Stimulated activated CD8-positive, alpha-beta memory T cell treated with anti-CD3 and anti-CD28 coated beads, Interleukin-15, amount 100 ng/mL, for 4 hours (primary cell): ENCODE measurements around the gene SS18.
"Not testable (repeated sequence)": the region's sequence is repeated elsewhere in the genome, so short reads cannot be mapped to it uniquely, and the experiment has no call there.

Experiments used
- DNase-seq, 2 donors: peaks; one replicate each; pipeline ENCODE4 v3.0.0-alpha.2; 2020; ENCODE audit warnings: low read depth in 2 of 2

SS18 gene, protein sequence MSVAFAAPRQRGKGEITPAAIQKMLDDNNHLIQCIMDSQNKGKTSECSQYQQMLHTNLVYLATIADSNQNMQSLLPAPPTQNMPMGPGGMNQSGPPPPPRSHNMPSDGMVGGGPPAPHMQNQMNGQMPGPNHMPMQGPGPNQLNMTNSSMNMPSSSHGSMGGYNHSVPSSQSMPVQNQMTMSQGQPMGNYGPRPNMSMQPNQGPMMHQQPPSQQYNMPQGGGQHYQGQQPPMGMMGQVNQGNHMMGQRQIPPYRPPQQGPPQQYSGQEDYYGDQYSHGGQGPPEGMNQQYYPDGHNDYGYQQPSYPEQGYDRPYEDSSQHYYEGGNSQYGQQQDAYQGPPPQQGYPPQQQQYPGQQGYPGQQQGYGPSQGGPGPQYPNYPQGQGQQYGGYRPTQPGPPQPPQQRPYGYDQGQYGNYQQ

DNA sequence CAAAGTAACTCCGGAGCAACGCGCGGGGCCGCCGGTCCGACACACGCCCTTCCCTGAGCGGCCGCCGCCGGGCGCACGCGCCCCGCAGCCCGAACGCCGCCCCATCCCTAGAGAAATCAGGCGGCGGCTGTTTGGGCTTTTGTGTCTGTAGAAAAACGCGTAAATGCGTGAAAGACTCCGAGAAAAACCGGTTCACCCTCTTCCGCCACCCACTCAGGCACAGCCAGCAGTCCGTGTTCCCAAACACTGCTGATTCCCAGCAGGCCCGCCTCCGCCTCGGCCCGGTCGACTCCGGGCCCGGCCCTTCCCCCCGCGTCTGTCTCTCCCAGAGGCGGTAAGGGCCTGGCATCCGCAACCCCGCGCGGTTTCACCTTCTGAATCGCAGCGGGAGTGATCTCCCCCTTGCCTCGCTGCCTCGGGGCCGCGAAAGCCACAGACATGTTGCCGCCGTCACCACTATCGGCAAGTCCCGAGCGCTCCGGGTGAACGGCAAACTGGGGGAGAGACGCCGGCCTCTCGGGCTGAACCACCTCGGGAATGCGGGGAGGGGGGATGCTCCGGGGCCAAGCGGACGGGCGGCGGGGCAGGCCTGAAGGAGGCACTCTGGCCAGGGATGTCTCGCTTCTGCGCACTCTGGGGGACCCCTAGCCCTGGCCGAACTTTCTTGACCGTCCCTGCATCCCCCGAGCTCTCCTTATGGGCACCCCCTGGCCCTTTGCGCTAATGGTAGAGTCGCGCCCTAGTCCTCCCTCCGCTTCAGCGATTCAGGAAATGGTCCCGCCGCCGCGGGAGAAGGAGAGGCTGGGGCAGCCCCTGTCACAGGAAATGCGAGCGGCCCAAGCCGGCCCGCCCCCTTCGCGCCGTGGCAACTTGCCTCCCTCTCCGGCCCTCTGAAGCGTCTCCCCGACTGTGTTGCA lies at the start of gene SS18:
Gene SS18, minus strand, starts transcription at position 484 of the 917 bp plus-strand sequence. Its CDS starts 44 bp downstream, at position 440.
- peak; percentile 82 to 84 for DNase-seq

DNA sequence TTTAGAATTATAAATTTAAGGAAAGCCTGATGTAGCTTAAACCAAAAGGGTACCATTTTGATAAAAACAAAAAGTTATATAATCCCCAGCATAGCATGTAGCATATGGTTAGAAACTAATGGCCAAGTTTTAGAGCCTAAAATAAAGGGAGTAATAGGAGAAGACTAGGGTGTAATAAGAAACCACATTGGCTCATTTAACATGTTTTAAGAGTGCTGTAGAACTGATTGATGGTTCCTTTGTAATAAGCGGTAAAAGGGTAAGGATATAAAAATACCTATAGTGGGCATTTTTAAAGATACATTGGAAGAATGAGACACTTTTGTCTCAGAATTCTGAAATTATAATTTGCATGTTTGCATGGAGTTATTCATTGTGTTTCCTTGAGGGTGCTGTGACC lies 45.1 kb upstream of the SS18 start:
- no peak for DNase-seq

DNA sequence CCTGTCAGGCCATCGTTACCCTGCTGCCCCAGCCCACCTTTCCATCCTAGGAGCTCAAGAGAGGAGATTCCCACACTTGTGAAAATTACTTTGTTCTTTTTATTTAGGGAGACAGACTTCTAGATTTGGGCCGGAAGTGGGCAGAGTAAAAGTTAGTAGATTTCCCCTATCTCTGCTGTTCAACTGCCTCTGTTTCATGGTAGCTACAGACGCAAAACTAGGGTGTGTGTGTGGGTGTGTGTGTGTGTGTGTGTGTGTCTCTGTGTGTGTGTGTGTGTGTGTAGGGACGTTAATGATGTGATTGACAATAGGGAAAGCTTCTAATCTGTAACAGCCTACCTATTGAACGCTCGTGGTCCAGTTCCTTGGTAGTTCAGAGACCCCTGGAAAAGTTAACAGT lies 43.7 kb upstream of the SS18 start:
- DNase-seq, result no peak

DNA sequence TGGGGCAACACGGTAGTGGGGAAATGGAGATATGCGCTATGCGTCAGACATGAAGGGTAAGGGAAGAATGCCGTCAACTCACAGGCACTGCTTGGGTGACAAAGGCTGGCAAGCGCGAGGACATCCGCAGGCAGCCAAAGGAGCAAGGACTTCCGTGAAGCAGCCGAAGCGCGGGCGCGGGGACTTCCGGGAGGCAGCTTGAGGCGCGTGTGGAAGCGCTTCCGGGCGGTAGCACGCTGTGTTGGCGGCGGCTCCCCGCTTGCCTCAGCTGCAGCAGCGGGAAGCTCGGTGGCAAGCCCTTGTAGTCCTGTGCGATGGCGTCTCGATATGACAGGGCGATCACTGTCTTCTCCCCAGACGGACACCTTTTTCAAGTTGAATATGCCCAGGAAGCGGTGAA lies 43.2 kb upstream of the SS18 start, which contains the start of gene PSMA8:
Gene PSMA8, plus strand, starts transcription at position 218 of the 400 bp plus-strand sequence. Its CDS starts 97 bp downstream, at position 315.
- peak; percentile 17 to 34 for DNase-seq

DNA sequence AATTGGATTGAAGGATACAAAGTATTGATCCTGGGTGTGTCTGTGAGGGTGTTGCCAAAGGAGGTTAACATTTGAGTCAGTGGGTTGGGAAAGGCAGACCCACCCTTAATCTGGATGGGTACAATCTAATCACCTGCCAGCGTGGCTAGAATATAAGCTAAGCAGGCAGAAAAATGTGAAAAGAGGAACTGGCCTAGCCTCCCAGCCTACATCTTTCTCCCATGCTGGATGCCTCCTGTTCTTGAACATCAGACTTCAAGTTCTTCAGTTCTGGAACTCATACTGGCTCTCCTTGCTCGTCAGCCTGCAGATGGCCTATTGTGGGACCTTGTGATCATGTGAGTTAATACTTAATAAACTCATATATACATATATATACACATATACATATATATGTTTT lies 37.8 kb upstream of the SS18 start:
- not testable (repeated sequence) for DNase-seq

DNA sequence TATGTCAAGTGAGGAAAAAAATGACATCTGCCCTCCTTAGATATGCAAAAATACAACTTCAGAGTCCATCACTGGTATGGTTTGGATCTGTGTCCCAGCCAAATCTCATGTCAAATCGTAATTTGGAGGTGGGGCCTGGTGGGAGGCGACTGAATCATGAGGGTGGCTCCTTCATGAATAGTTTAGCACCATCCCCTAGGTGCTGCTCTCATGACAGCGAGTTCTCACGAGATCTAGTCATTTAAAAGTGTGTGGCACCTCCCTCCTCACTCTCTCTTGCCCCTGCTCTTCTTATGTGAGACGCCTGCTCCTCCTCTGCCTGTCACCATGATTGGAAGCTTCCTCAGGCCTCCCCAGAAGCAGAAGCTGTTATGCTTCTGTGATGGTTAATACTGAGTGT lies 37.4 kb upstream of the SS18 start:
- DNase-seq, result no peak

DNA sequence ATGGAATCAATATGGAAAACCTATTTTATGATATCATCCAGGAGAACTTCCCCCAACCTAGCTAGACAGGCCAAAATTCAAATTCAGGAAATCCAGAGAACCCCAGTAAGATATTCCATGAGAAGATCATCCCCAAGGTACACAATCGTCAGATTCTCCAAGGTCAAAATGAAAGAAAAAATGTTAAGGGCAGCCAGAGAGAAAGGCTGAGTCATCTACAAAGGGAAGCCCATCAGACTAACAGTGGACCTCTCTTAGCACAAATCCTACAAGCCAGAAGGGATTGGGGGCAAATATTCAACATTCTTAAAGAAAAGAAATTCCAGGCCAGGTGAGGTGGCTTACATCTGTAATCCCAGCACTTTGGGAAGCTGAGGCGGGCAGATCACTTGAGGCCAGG lies 31.6 kb upstream of the SS18 start:
- DNase-seq, result not testable (repeated sequence)

DNA sequence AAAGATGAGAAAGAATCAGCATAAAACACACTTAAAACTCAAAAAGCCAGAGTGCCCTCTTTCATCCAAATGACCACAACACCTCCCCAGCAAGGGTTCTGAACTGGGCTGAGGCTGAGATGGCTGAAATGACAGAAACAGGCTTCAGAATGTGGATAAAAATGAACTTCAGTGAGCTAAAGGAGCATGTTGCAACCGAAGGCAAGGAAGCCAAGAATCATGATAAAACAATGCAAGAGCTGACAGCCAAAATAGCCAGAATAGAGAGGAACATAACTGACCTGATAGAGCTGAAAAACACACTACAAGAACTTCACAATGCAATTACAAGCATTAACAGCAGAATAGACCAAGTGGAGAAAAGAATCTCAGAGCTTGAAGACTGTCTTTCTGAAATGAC lies 31.1 kb upstream of the SS18 start:
- DNase-seq, result no peak

DNA sequence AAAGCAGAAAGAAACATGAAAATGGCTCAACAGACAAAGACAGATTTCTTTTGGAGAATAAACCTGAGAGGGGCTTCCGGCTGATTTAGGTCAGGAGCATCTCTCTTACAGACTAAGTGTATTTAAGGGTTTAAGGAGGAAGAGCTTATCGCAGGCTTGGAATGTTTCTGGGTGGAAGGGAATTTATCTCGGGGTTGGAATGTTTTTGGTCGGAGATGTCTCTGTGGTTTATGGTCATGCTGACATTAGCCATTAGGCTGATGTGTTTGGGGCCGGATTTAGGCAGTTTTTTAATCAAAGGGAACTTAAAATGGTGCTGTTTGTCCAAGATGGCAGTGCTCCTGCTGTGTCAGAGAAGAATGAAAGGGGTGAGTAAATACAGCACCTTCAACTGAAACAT lies 28.8 kb upstream of the SS18 start:
- no peak for DNase-seq

DNA sequence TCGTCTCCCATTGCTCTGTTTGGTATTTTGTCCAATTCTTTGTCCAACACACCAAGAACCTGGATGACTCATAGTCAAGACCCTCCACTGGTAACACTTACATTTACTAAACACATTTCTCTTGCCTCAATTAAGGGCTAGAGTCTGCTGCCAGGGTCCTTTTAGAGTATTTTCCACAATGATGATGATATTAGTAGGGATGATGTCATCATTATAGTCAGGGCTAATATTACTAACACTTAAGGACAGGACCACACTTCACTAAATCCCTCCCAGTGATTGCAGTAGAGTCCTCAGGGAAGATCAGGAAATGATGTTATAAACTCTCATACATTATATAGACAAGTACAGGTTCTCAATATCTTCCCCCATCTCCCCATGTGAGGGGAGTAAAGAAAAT lies 13.6 kb upstream of the SS18 start:
- DNase-seq, result no peak

DNA sequence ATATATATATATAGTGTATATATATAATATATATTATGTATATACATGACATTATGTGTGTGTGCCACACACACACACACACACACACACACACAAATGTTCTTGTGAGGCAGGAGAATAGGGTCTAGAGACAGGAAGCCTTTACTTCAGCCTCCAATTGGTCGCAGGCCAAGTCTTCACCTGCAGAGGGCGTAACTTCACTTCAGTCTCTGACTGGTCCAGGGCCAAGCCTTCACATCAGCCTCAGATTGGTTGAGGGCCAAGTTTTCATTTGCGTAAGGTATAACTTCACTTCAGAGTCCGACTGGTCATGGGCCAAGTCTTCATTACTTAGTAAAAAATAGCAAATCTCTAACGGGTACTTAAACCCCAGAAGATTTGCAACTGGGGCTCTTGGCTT lies 13.2 kb upstream of the SS18 start:
- DNase-seq, result no peak

DNA sequence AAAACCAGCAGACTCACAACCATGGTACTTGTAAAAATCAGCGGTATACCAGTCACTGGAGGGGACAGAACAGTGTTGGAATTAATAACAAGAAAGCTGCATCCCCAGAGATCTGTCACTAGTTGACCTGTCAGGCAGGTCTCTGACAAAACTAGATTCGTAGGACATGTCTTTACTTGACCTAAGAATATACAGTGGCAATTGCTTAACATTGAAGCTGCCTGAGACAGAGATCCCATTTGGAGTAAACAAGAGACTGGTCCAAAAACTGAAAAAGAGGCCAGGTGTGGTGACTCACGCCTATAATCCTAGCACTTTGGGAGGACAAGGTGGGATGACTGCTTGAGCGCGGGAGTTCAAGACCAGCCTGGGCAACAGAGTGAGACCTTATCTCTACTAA lies 7.2 kb upstream of the SS18 start:
- DNase-seq, result no peak

DNA sequence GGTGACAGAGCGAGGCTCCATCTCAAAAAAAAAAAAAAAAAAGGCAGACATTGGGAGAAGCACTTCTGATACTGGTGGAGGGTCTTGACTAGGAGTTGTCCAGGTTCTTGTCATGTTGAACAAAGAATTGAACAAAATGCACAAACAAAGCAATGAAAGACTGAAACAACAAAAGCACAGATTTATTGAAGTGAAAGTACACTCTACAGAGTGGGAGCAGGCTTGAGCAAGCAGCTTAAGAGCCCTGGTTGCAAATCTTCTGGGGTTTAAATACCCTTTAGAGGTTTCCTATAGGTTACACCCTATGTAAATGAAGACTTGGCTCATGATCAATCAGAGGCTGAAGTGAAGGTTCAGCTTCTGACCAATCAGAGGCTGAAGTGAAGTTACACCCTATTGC lies 6.4 kb upstream of the SS18 start:
- DNase-seq, result no peak

DNA sequence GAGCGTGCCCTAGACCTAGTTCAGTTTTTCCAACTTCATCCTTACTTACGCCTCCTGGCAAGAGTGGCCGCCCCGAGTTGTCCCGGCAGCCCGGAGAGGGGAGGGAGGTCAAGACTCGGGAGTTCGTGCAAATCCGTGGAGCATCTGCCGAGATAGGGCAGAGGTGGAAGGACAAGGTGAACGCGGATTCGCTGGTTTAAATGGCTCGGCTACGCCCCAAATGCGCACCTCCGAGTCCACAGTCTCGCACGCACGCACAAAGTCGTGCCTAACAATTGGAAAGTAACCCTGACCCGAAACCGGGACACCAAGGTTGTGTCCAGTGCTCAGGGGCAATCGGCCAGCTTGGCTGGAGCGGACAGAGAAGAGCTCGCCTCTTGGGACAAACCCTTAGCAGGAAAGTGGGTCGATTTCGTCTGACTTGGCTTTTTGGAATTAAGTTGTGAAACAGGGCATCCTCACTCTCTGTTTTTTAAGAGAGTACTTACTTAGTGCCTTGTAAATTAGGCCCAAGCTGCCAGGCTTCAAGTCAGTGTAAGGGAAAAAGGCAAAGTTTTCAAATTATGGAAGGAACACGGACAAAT lies 726 bp upstream of the SS18 start:
- no peak for DNase-seq

DNA sequence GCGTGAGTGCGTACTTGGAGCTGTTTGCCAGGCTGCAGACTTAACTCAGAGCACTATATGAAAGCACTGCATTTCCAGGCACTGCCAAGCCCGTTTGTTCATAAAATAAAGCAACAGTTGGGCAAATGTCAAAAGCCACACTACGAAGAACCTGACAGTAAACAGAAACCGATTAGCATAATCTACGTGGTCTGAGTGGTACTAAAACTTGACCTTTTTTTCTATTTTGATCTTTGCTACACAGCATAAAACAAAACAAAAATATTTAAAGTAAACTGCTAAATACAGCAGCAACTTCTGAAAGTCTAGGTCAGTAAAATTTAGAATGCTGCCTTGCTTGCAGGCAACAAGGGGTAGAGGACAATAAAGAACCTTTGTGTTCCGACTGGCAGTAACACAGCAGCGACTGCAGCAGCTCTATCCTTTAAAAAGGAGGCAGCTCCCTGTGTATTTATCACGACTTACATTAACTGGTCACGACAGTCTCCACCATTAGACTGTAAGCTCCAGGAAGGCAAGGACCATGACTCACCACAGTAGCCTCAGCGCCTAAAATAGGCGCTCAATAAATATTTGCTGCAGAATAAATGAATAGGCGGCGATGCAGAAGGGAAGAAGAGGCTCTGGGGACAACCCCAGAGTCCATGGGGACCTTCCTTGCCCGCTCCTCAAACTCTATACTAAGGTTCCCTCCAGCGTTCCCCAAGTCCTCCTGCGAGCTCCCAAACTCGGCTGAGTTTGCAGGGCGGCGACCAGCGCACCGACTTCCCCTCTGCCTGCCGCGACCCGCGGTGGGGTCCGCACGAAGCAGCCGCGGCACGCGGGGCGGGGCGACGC lies 902 bp downstream of the SS18 start:
- no peak for DNase-seq

DNA sequence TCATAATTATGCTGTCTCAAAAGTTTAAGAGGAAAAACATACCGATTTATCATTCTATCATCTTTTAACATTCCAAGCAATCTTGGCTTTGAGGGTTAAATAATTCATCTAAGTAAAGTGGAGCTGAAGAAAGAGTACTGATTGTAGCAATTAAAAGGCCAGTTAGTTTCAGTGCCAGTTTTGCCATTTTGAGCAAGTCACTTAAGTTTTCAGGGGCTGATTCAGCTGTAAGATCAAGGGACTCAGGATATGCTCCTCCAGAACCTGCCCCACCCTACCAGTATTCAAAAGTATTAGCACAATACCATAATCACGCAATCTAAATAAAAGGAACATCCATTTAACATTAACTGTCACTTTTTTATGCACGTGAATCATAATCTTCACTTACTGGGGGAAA lies 1.9 kb downstream of the SS18 start:
- DNase-seq, result no peak

DNA sequence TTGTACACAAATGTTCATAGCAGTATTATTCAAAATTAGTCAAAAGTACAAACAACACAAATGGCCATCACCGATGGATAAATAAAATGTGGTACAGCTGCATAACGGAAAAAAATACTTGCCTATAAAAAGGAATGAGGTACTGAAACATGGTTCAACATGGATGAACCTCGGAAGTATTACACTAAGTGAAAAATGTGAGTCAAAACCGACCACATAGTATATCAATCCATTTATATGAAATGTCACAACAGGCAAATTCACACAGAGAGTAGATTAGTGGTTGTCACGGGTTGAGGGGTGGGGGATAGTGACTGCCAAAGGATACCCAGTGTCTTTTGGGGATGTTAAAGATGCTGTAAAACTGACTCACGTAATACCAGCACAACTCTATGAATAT lies 3.5 kb downstream of the SS18 start:
- DNase-seq, result no peak

DNA sequence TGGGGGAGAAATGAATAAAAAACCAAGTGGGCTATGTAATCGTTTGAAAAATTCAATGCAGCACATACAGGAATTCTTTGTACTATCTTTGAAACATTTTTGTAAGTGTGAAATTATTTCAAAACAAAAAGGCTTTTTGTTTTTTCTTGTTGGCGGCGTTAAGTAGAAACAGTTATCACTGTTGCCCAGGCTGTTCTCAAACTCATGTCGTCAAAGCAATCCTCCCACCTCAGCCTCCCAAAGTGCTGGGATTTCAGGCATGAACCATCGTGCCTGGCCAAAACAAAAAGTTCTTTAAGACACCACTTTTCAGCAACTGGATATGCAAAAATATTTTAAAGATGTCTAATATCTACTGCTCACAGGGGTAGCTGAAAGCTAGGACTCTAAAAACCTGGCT lies 5.4 kb downstream of the SS18 start:
- DNase-seq, result no peak

DNA sequence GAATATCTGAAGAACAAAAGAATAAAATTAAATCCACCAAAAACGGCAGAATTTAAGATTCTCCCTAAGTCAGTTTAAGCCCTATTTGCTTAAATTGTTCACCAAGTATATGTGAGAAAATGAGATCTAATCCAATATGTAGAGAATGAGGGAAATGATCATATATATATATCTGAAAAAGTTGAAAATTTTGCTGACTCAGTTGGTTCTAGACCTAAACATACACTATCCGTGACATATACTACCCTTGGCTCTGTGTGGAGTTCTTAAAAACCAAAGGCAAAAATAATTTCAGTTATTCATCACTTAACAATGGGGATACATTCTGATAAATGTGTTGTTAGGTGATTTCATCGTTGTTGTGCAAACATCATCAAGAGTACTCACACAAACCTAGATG lies 7.3 kb downstream of the SS18 start:
- no peak for DNase-seq

DNA sequence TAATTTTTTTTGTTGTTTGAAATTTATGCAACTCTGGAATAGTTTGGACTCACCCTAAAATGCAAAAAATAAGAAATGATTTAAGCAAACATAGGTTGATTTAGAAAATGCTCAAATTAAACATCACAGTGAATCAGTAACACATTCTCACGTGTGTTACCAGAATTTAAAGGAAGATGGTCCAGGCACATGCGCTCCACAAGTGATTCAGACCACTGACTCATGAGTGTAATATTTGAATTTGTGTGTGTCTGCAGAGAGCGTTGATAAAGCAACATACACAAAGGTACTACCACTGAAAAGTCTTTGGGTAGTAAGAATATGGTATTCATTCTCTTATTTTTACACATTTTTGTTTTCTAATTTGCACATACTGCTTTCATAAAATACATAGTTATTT lies 7.9 kb downstream of the SS18 start:
- DNase-seq, result no peak

DNA sequence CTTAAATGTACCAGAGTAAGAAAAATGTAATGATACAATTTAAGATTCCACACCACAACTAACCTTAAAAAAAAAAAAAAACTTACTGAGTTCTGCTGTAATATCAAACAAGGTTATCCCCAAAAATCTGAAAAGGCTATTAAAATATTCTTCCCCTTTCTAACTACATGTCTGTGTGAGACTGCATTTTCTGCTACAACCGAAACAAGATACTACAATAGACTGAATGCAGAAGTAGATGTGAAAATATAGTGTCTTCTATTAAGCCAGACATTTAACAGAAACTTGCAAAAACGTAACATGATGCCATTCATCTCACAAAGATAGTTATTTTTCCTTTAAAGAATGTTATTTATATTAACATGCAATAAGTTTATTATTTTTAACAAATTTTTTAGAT lies 16.2 kb downstream of the SS18 start:
- no peak for DNase-seq

DNA sequence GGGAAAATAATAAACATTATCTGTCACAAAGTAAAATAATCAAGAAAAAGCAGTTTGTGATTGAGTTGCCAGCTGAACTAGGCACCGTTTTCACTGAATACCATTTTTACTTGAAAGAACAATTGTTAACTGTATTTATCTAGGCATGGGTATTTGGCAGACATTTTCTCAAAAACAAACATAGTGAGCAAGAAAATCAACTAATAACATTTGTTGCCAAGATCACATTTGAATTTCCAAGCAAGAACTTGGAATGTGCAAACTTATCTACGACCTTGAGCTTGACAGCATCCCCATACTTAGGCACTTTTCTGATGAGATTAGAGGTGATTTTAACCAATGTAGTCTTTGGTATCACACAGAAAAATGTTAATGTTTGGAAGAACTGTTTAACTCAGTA lies 16.7 kb downstream of the SS18 start:
- DNase-seq, result no peak
